ENCODE data around the gene OAF. TPM values are rescaled to one million over a fixed set of nuclear protein-coding genes. Genes with fewer than 3 reads are reported as not detected.

The OAF gene
- total RNA-seq, 2 donors from 2014 or later, result 142 to 152 TPM

- peaks cover 13% of the 10 kb centered on the region for H3K4me1 ChIP-seq
- H3K27me3 ChIP-seq, result no peaks in the 10 kb centered on the region
- intact Hi-C loops (cut with DNase I), result no loop called here
- peak overlapping the region; percentile 40 for H3K27ac ChIP-seq
- no peak overlapping the region for H3K4me3 ChIP-seq
- H3K9me3 ChIP-seq, result no peaks in the 10 kb centered on the region
- TF ChIP-seq, protein P1, sequence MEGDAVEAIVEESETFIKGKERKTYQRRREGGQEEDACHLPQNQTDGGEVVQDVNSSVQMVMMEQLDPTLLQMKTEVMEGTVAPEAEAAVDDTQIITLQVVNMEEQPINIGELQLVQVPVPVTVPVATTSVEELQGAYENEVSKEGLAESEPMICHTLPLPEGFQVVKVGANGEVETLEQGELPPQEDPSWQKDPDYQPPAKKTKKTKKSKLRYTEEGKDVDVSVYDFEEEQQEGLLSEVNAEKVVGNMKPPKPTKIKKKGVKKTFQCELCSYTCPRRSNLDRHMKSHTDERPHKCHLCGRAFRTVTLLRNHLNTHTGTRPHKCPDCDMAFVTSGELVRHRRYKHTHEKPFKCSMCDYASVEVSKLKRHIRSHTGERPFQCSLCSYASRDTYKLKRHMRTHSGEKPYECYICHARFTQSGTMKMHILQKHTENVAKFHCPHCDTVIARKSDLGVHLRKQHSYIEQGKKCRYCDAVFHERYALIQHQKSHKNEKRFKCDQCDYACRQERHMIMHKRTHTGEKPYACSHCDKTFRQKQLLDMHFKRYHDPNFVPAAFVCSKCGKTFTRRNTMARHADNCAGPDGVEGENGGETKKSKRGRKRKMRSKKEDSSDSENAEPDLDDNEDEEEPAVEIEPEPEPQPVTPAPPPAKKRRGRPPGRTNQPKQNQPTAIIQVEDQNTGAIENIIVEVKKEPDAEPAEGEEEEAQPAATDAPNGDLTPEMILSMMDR (IDR thresholded peaks at IDR 0.05), result no peak
- no peak overlapping the region for H3K9ac ChIP-seq (ENCODE audit: low read depth in 2 of 2, low read length in 2 of 2)
- DNase-seq, result no peak
- no peaks in the 10 kb centered on the region for H3K36me3 ChIP-seq
Measured at GRCh38 chr11:120208001-120208441, 2.8 kb upstream of the OAF start.

GRCh38 chr11:120208777-120209176 is 2.1 kb upstream of the OAF start:
- Histone ChIP-seq H3K9me3 (no peaks in the 10 kb centered on the region), H3K4me3 (no peak overlapping the region), H3K9ac (ENCODE audit: low read depth in 2 of 2, low read length in 2 of 2) (no peak overlapping the region), H3K27ac (peak overlapping the region; percentile 79), H3K27me3 (no peaks in the 10 kb centered on the region), H3K4me1 (peaks cover 18% of the 10 kb centered on the region), H3K36me3 (no peaks in the 10 kb centered on the region)
- intact Hi-C loops (cut with DNase I), result no loop called here
- TF ChIP-seq, protein P1 (IDR thresholded peaks at IDR 0.05), result no peak
- peak; percentile 68 for DNase-seq

DNA sequence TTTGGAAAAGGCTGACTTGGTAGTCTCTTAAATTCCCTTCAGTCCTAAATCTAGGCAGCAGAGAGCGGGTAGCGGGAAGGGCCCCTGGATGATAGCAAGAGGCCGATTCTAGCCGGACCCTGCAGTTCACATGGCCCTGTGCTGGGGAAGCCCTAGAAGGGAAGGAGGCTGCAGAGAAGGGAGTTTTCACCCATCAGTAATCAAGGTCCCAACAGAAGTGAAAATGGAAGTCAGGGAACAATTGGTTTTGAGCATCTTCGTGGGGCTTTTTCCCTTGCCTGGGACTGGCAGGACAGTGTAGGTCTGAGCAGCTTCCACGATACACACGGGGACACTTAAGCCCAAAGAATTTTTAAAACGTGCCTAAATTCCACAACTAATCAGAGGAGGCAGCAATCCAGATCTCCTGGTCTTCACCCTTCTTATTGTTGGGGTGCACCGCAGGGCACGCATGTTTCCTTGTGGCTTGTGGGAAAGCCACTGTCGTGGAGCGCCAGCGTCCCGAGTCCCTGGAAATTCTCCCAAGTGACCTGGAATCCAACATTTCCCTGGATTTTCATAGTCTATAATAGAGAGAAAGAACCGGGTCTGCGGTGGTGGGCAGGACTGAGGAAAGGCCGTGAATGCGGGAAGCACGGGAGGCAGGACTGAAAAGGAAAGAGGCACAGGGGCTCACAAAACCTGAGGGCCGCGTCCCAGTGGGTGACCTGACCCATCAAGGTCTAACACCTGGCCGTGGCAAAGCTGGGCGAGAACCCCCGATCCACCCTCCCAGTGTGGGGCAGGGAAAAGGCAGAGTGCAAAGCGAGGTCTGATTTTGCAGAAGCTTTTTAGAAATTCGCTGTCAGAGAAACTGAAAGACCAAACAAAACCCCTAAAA is 846 bp upstream of the OAF start:
- DNase-seq, result no peak
- H3K4me1 ChIP-seq, result peaks cover 18% of the 10 kb centered on the region
- H3K27ac ChIP-seq, result peak overlapping the region; percentile 79
- H3K36me3 ChIP-seq, result no peaks in the 10 kb centered on the region
- peak overlapping the region; percentile 75 for H3K4me3 ChIP-seq
- no peaks in the 10 kb centered on the region for H3K27me3 ChIP-seq
- no peaks in the 10 kb centered on the region for H3K9me3 ChIP-seq
- H3K9ac ChIP-seq (ENCODE audit: low read depth in 2 of 2, low read length in 2 of 2), result peak overlapping the region; percentile 81 to 82
- TF ChIP-seq, protein P1 (IDR thresholded peaks at IDR 0.05), result no peak
- intact Hi-C loops (cut with DNase I), result no loop called here

GRCh38 chr11:120211522-120212258 is 858 bp downstream of the OAF start:
- no peak for DNase-seq
- intact Hi-C loops (cut with DNase I), result no loop called here
- TF ChIP-seq, protein P1 (IDR thresholded peaks at IDR 0.05), result no peak

DNA sequence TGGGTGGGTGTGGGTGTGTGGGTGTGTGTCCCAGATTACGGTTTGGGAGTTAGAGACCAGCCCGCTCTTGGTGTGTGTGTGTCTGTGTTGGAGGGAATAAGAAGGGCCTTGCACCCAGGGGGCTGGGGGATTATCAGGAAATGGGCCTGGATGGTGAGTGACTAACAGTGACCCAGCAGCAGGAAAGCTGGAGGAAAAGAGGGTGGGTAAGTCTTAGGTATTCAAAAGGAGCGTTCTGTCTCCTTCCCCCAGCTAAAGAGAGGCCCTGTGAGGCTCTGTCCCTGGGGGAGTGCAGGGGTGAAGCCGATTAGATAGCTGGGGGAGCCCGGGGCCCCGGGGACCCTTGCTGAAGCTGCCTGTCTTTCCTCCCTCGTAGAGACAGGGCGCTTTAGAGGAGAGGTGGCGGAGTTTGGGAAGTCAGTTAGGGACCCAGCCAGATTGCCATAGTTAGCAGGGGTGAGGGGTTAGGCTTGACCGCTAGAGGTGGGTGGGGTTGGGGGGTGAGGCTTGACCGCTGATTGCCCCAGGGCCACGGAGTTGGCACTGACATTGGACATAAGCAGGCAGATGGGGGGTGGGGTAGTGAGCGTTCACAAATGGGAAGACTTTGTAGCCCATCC is 1.5 kb downstream of the OAF start:
- Histone ChIP-seq H3K36me3 (no peaks in the 10 kb centered on the region), H3K4me1 (peaks cover 18% of the 10 kb centered on the region), H3K9ac (ENCODE audit: low read depth in 2 of 2, low read length in 2 of 2) (peak overlapping the region; percentile 61 to 97), H3K27me3 (no peaks in the 10 kb centered on the region), H3K27ac (peak overlapping the region; percentile 79), H3K4me3 (peak overlapping the region; percentile 75), H3K9me3 (no peaks in the 10 kb centered on the region)
- TF ChIP-seq, protein P1 (IDR thresholded peaks at IDR 0.05), result no peak
- DNase-seq, result no peak
- intact Hi-C loops (cut with DNase I), result no loop called here

More at GRCh38 chr11:120211522-120212258, 858 bp downstream of the OAF start:
- no peaks in the 10 kb centered on the region for H3K9me3 ChIP-seq
- peak overlapping the region; percentile 75 for H3K4me3 ChIP-seq
- no peaks in the 10 kb centered on the region for H3K27me3 ChIP-seq
- no peaks in the 10 kb centered on the region for H3K36me3 ChIP-seq
- peak overlapping the region; percentile 79 for H3K27ac ChIP-seq
- H3K9ac ChIP-seq (ENCODE audit: low read depth in 2 of 2, low read length in 2 of 2), result peak overlapping the region; percentile 87 to 97
- H3K4me1 ChIP-seq, result peaks cover 18% of the 10 kb centered on the region
